Right lobe of liver (tissue), 6 donors: ENCODE data around the gene SLC38A10. TPM values are rescaled to one million over a fixed set of nuclear protein-coding genes. Genes with fewer than 3 reads are reported as not detected.
A peak's percentile ranks its signal among the peaks of the same experiment; 100 is the strongest.

ENCODE experiments used
- ATAC-seq, 4 donors: fragments of 200-7000 bp; cut with Tn5 transposase; one replicate each; pipeline ENCODE4 v1.9.1; 2020; ENCODE audit warnings: mild to moderate bottlenecking in 4 of 4, moderate library complexity in 4 of 4
- DNase-seq, 3 donors: peaks; one replicate each; pipeline ENCODE4 v3.0.0-alpha.2; 2020
- H3K27ac ChIP-seq, 3 donors: fragments of 200-600 bp; one replicate each; pipeline ENCODE4 v1.8.0; 2022
- H3K27me3 ChIP-seq, 2 donors: fragments of 200-600 bp; one replicate each; pipeline ENCODE4 v1.8.0; 2022
- H3K36me3 ChIP-seq, 4 donors: fragments of 200-600 bp; sonication (generic) in 1 of 4; one replicate each; pipeline versions ENCODE4 v1.5.1 to v1.8.0; 2017 to 2022; ENCODE audit warnings: control low read depth in 1 of 4
- H3K4me1 ChIP-seq, 4 donors: fragments of 200-600 bp; sonication (generic) in 1 of 4; one replicate each; pipeline versions ENCODE4 v1.5.1 to v1.8.0; 2017 to 2022; ENCODE audit warnings: control low read depth in 1 of 4
- H3K4me3 ChIP-seq, 3 donors: fragments of 200-600 bp; one replicate each; pipeline ENCODE4 v1.8.0; 2022
- H3K9me3 ChIP-seq, 4 donors: fragments of 200-600 bp; sonication (generic) in 1 of 4; one replicate each; pipeline versions ENCODE4 v1.5.1 to v1.8.0; 2017 to 2022; ENCODE audit warnings: control low read depth in 1 of 4
- CTCF ChIP-seq, 4 donors: fragments of 200-600 bp in 3 of 4; fragments of 450-650 bp in 1 of 4; IDR thresholded peaks; one replicate each; pipeline versions ENCODE4 v1.5.1 to v1.8.0; 2016 to 2022; ENCODE audit warnings: antibody characterized with exemption in 4 of 4, mild to moderate bottlenecking in 2 of 4
- POLR2A ChIP-seq: fragments of 450-650 bp; IDR thresholded peaks from one replicate; pipeline ENCODE4 v1.6.1; 2017; ENCODE audit warnings: antibody characterized with exemption, mild to moderate bottlenecking
- WGBS: methylation state at CpG from one replicate; pipeline ENCODE4 v1.1.6; 2018; ENCODE audit warnings: low coverage, low lambda C conversion rate; ENCODE audit not compliant: insufficient coverage; ENCODE audit errors: missing lambda C conversion rate; 5-methylcytosine and 5-hydroxymethylcytosine counted together
- intact Hi-C, 2 donors: fragments of 100-400 bp; cut with DNase I; formaldehyde crosslinking; loops; one replicate each; pipeline versions ENCODE4 v1.11.2 to v1.14.1; 2022
- total RNA-seq, 6 experiments: library from RNA; depleted of rRNA in 2 of 6; stranded (reverse); fragments of >200 nt in 2 of 6; fragmentation: NEBNext Ultra II Directional in 3 of 6; extraction: Animal tissue kit (Norgen Biotek cat#: 25700) in 3 of 6; gene quantifications; one replicate each; pipeline versions ENCODE4 v1.1.0 to v1.2.4, GENCODE V29; 2016 to 2023
- donor health status: DM: no; HTN: yes; CAD: no.
- donor health status: DM: no; HTN: no; CAD: no.
- donor health status: DM: no; HTN: no; CAD: no.
- donor health status: DM: no; HTN: yes; CAD: no.
- donor health status: DM: no; HTN: yes; CAD: no.

The SLC38A10 gene
- total RNA-seq, 6 experiments from 2014 or later = 60.9 to 104 (median 86.1) TPM

- Histone ChIP-seq H3K36me3 (no peaks in the 10 kb centered on the region), H3K27me3 (no peaks in the 10 kb centered on the region), H3K9me3 (no peaks in the 10 kb centered on the region), H3K27ac (no peak overlapping the region), H3K4me1 (no peaks in the 10 kb centered on the region), H3K4me3 (no peak overlapping the region)
- DNase-seq (no peak), ATAC-seq (no peak)
- intact Hi-C loops = no loop called here
- TF ChIP-seq POLR2A (no peak), CTCF (IDR thresholded peaks at IDR 0.05) (no peak)
- 76% methylated on average over 5 of the region's 10 CpGs for WGBS
Observed at GRCh38 chr17:81204578-81204977, 90.5 kb downstream of the SLC38A10 start.

- no peak for TF ChIP-seq POLR2A
- TF ChIP-seq CTCF (IDR thresholded peaks at IDR 0.05) = no peak
- no peak for DNase-seq
- WGBS = no CpG with 5 or more reads among the region's 20 CpGs
- no peaks in the 10 kb centered on the region for H3K4me1 ChIP-seq
- no peaks in the 10 kb centered on the region for H3K27me3 ChIP-seq
- H3K9me3 ChIP-seq = no peaks in the 10 kb centered on the region
- no peak overlapping the region for H3K27ac ChIP-seq
- no peak overlapping the region for H3K4me3 ChIP-seq
- no peak for ATAC-seq
- H3K36me3 ChIP-seq = no peaks in the 10 kb centered on the region
- intact Hi-C loops = no loop called here
Observed at GRCh38 chr17:81203136-81203535, 92.0 kb downstream of the SLC38A10 start.

- H3K9me3 ChIP-seq = no peaks in the 10 kb centered on the region
- 100% methylated on average over 2 of the region's 10 CpGs for WGBS
- H3K27me3 ChIP-seq = no peaks in the 10 kb centered on the region
- intact Hi-C loops = no loop called here
- H3K4me1 ChIP-seq = no peaks in the 10 kb centered on the region
- DNase-seq (no peak), ATAC-seq (no peak)
- H3K36me3 ChIP-seq = no peaks in the 10 kb centered on the region
- no peak for TF ChIP-seq CTCF (IDR thresholded peaks at IDR 0.05)
- TF ChIP-seq POLR2A = no peak
- no peak overlapping the region for H3K27ac ChIP-seq
- H3K4me3 ChIP-seq = no peak overlapping the region
Observed at GRCh38 chr17:81202318-81202717, 92.8 kb downstream of the SLC38A10 start.

- Histone ChIP-seq H3K4me3 (no peak overlapping the region), H3K27me3 (no peaks in the 10 kb centered on the region), H3K27ac (no peak overlapping the region), H3K9me3 (no peaks in the 10 kb centered on the region), H3K36me3 (no peaks in the 10 kb centered on the region), H3K4me1 (no peaks in the 10 kb centered on the region)
- no peak for TF ChIP-seq POLR2A
- peak; percentile 56 to 64 (median 58) for TF ChIP-seq CTCF (IDR thresholded peaks at IDR 0.05)
- ATAC-seq = peak; percentile 76 to 88 (median 85)
- intact Hi-C loops = no loop called here
- DNase-seq = peak in 1 of 3 donors; percentile 50
- WGBS = 41% methylated on average over 6 of the region's 27 CpGs
Observed at GRCh38 chr17:81200695-81201580, 94.2 kb downstream of the SLC38A10 start.
